Uterus (tissue), 4 donors: ENCODE data around the gene SRRM3. TPM values are rescaled to one million over a fixed set of nuclear protein-coding genes. Genes with fewer than 3 reads are reported as not detected.

Experiments used
- DNase-seq, 2 donors: peaks; one replicate each; pipeline ENCODE4 v3.0.0-alpha.2; 2019 to 2020
- H3K27ac ChIP-seq, 2 donors: fragments of 200-600 bp; sonication (generic); 1 replicate in 1 of 2; 2 replicates in 1 of 2; pipeline ENCODE4 v1.5.1; 2016 to 2018
- H3K27me3 ChIP-seq, 2 donors: fragments of 200-600 bp; sonication (generic); one replicate each; pipeline ENCODE4 v1.5.1; 2018 to 2019; ENCODE audit warnings: control low read depth in 1 of 2
- H3K36me3 ChIP-seq, 2 donors: fragments of 200-600 bp; sonication (generic); one replicate each; pipeline ENCODE4 v1.5.1; 2019; ENCODE audit warnings: control low read depth in 1 of 2
- H3K4me1 ChIP-seq, 2 donors: fragments of 200-600 bp; sonication (generic); one replicate each; pipeline ENCODE4 v1.5.1; 2018 to 2019; ENCODE audit warnings: control low read depth in 1 of 2
- H3K4me3 ChIP-seq, 2 donors: fragments of 200-600 bp; sonication (generic); 1 replicate in 1 of 2; 2 replicates in 1 of 2; pipeline ENCODE4 v1.5.1; 2018 to 2019; ENCODE audit warnings: mild to moderate bottlenecking in 1 of 2
- H3K9me3 ChIP-seq, 2 donors: fragments of 200-600 bp; sonication (generic); one replicate each; pipeline ENCODE4 v1.5.1; 2019; ENCODE audit warnings: control low read depth in 1 of 2
- POLR2A ChIP-seq, 2 donors: fragments of 450-650 bp; IDR thresholded peaks; one replicate each; pipeline ENCODE4 v1.6.1; 2016; ENCODE audit warnings: antibody characterized with exemption in 2 of 2, mild to moderate bottlenecking in 1 of 2, moderate library complexity in 1 of 2
- intact Hi-C: fragments of 100-400 bp; cut with DNase I; formaldehyde crosslinking; loops from one replicate; pipeline ENCODE4 v1.15.1; 2023; ENCODE audit warnings: low total_unique reads
- total RNA-seq, 4 donors: library from RNA; depleted of rRNA in 3 of 4; stranded (reverse); fragments of >200 nt in 3 of 4; gene quantifications; one replicate each; pipeline versions ENCODE4 v1.1.0 to v1.2.4, GENCODE V29; 2014 to 2023
- TF ChIP-seq, protein P1 (sequence below), 4 experiments: fragments of 200-600 bp in 2 of 4; fragments of 450-650 bp in 2 of 4; sonication (generic) in 2 of 4; IDR thresholded peaks; one replicate each; pipeline ENCODE4 v1.5.1; 2016 to 2019; ENCODE audit warnings: antibody characterized with exemption in 4 of 4, mild to moderate bottlenecking in 2 of 4, moderate library complexity in 1 of 4
- donor health status: DM: yes; HTN: yes; CAD: no.

Gene SRRM3
- total RNA-seq, 4 donors from 2014 or later, result 1.3 to 15.9 (median 6.0) TPM

DNA sequence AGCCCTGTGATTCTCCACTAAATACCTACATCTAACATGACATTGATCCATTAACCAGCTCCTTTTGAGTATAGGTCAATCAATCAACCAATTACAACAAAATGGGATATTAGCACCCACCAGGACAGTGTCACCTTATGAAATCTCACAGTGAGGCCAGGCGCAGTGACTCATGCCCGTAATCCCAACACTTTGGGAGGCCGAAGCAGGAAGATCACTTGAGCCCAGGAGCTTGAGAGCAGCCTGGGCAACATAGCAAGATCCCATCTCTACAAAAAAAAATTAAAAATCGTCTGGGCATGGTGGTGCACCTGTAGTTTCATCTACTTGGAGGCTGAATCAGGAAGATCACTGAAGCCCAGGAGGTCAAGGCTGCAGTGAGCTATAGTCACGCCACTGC lies 28.5 kb downstream of the SRRM3 start:
- no peak overlapping the region for H3K27ac ChIP-seq
- DNase-seq, result no peak
- H3K4me1 ChIP-seq, result no peaks in the 10 kb centered on the region
- peaks cover 0 to 11% of the 10 kb centered on the region in 2 donors for H3K27me3 ChIP-seq
- H3K36me3 ChIP-seq, result no peaks in the 10 kb centered on the region
- H3K9me3 ChIP-seq, result no peaks in the 10 kb centered on the region
- TF ChIP-seq POLR2A (IDR thresholded peaks at IDR 0.05), result no peak
- TF ChIP-seq, protein P1, sequence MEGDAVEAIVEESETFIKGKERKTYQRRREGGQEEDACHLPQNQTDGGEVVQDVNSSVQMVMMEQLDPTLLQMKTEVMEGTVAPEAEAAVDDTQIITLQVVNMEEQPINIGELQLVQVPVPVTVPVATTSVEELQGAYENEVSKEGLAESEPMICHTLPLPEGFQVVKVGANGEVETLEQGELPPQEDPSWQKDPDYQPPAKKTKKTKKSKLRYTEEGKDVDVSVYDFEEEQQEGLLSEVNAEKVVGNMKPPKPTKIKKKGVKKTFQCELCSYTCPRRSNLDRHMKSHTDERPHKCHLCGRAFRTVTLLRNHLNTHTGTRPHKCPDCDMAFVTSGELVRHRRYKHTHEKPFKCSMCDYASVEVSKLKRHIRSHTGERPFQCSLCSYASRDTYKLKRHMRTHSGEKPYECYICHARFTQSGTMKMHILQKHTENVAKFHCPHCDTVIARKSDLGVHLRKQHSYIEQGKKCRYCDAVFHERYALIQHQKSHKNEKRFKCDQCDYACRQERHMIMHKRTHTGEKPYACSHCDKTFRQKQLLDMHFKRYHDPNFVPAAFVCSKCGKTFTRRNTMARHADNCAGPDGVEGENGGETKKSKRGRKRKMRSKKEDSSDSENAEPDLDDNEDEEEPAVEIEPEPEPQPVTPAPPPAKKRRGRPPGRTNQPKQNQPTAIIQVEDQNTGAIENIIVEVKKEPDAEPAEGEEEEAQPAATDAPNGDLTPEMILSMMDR (IDR thresholded peaks at IDR 0.05), result no peak
- intact Hi-C loops, result no loop called here
- no peak overlapping the region for H3K4me3 ChIP-seq

DNA sequence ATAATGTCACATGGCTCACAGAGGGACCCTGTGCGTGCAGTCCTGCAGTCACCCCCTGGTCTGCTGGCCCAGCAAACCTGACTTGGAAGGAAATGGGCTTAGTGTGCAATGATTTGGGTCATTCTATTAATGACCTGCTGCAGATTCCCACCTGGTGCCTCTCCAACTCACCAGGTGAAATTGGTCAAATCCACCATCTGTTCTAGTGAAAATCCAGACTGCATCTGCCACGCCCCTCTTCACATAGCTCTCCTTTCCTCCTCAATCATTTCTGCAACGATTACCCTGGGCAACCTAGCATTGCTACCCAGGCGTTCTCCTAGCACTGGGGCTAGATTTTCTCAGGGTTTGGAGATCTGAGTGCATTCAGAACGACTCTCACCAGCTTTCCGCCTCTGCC lies 29.4 kb downstream of the SRRM3 start:
- Histone ChIP-seq H3K36me3 (no peaks in the 10 kb centered on the region), H3K27ac (no peak overlapping the region), H3K9me3 (no peaks in the 10 kb centered on the region), H3K4me1 (no peaks in the 10 kb centered on the region), H3K4me3 (no peak overlapping the region), H3K27me3 (peaks cover 0 to 11% of the 10 kb centered on the region in 2 donors)
- TF ChIP-seq POLR2A (IDR thresholded peaks at IDR 0.05), result no peak
- TF ChIP-seq, protein P1 (IDR thresholded peaks at IDR 0.05), result no peak
- intact Hi-C loops, result no loop called here
- DNase-seq, result no peak

DNA sequence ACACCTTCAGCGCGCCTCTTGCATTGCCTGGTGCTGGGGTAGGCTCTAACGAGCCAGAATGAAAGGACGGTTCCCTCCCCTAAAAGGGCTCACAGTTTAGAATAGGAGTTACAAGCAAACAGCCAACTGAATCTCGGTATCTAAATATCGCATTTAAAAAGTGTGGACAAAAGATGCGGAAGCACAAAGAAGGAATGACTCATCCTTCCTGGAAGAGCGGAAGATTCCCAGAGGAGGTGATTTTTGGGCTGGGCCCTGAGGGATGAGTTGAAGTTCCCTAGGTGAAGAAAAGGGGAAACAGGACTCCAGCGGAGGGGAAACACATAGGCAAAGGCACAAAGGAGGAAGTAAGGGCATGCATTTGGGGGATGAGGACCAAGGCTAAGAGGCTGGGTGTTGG lies 29.9 kb downstream of the SRRM3 start:
- Histone ChIP-seq H3K9me3 (no peaks in the 10 kb centered on the region), H3K4me3 (no peak overlapping the region), H3K27me3 (peaks cover 0 to 11% of the 10 kb centered on the region in 2 donors), H3K4me1 (no peaks in the 10 kb centered on the region), H3K27ac (no peak overlapping the region), H3K36me3 (no peaks in the 10 kb centered on the region)
- TF ChIP-seq, protein P1 (IDR thresholded peaks at IDR 0.05), result no peak
- TF ChIP-seq POLR2A (IDR thresholded peaks at IDR 0.05), result no peak
- DNase-seq, result no peak
- intact Hi-C loops, result no loop called here

DNA sequence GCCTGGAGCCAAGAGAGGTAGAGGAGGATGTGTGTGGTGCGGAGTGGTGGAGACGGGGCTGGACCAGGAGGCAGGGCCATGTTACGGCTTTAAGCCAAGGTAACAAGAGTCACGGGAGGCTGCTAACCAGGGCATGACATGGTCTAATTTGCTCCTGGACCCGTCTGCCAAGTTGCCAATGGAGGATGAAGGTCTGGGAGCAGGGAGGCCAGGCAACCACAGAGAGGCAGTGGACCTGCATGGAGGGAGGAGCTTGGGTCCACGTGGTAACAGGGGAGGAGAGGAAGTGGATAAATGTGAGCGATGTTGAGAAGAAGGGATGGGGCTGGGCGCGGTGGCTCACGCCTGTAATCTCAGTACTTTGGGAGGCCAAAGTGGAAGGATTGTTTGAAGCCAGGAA lies 31.0 kb downstream of the SRRM3 start:
- H3K36me3 ChIP-seq, result no peaks in the 10 kb centered on the region
- intact Hi-C loops, result no loop called here
- H3K9me3 ChIP-seq, result no peaks in the 10 kb centered on the region
- TF ChIP-seq, protein P1 (IDR thresholded peaks at IDR 0.05), result no peak
- TF ChIP-seq POLR2A (IDR thresholded peaks at IDR 0.05), result no peak
- no peak for DNase-seq
- H3K27ac ChIP-seq, result no peak overlapping the region
- no peaks in the 10 kb centered on the region for H3K4me1 ChIP-seq
- peaks cover 0 to 11% of the 10 kb centered on the region in 2 donors for H3K27me3 ChIP-seq
- H3K4me3 ChIP-seq, result no peak overlapping the region

DNA sequence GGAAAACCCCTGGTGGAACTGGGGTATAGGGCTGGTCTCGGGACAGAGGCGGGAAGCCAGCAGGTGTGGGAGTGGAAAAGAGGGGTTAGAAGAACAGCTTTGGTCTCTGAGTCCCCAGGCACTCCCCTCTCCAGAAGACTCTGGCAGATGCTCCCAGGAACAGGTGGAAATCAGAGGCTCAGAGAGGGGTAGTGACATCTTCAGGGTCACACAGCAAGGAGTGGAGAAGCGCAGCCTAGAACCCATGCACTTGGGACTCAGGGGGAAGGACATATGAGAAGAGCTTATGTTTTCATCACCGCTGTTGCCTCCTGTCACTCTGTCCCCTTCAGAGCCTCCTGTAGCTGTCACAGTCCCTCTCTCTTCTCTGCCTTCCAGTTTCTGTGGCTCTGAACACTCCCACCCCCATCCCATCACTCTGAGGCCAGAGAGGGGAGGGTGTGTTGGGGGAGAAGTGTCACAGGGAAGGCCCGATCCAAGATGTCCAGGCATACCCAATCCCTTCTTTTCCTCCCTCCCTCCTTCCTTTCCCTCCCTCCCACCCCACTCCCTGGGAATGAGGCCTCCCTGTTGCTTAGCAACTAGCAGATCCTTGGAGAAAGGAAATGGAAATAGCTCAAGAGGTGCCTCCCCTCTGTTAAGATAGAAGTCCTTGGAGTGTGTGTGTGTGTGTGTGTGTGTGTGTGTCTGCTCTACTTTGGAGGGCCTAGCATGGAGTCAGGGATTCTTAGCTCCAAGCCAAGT lies 32.0 kb downstream of the SRRM3 start:
- no peaks in the 10 kb centered on the region for H3K4me1 ChIP-seq
- no peak for TF ChIP-seq POLR2A (IDR thresholded peaks at IDR 0.05)
- TF ChIP-seq, protein P1 (IDR thresholded peaks at IDR 0.05), result no peak
- H3K27ac ChIP-seq, result no peak overlapping the region
- H3K36me3 ChIP-seq, result no peaks in the 10 kb centered on the region
- intact Hi-C loops, result no loop called here
- no peak for DNase-seq
- no peak overlapping the region for H3K4me3 ChIP-seq
- H3K27me3 ChIP-seq, result peaks cover 0 to 11% of the 10 kb centered on the region in 2 donors
- H3K9me3 ChIP-seq, result no peaks in the 10 kb centered on the region
